ENCODE measurements around the gene PLOD2.

Gene PLOD2

GRCh38 chr3:146195605-146196004 lies 34.6 kb upstream of the PLOD2 start:
- H3K4me3 ChIP-seq (ENCODE audit: low read depth, low read length): no peak overlapping the region
- no peak for TF ChIP-seq CTCF (IDR thresholded peaks at IDR 0.05; ENCODE audit: control insufficient read depth, extremely low read depth, insufficient read depth)
- DNase-seq (ENCODE audit: low read depth): no peak

GRCh38 chr3:146195030-146195429 lies 34.0 kb upstream of the PLOD2 start:
- H3K4me3 ChIP-seq (ENCODE audit: low read depth, low read length): no peak overlapping the region
- no peak for TF ChIP-seq CTCF (IDR thresholded peaks at IDR 0.05; ENCODE audit: control insufficient read depth, extremely low read depth, insufficient read depth)
- DNase-seq (ENCODE audit: low read depth): no peak

- H3K4me3 ChIP-seq (ENCODE audit: low read depth, low read length): no peak overlapping the region
- no peak for DNase-seq (ENCODE audit: low read depth)
- no peak for TF ChIP-seq CTCF (IDR thresholded peaks at IDR 0.05; ENCODE audit: control insufficient read depth, extremely low read depth, insufficient read depth)
Observed at GRCh38 chr3:146191051-146191450, 30.1 kb upstream of the PLOD2 start.

GRCh38 chr3:146189519-146190173 lies 28.7 kb upstream of the PLOD2 start:
- peak; percentile 78 for TF ChIP-seq CTCF (IDR thresholded peaks at IDR 0.05; ENCODE audit: control insufficient read depth, extremely low read depth, insufficient read depth)
- no peak overlapping the region for H3K4me3 ChIP-seq (ENCODE audit: low read depth, low read length)
- peak; percentile 18 for DNase-seq (ENCODE audit: low read depth)

GRCh38 chr3:146187334-146187950 lies 26.5 kb upstream of the PLOD2 start:
- TF ChIP-seq CTCF (IDR thresholded peaks at IDR 0.05; ENCODE audit: control insufficient read depth, extremely low read depth, insufficient read depth): peak; percentile 71
- no peak for DNase-seq (ENCODE audit: low read depth)
- no peak overlapping the region for H3K4me3 ChIP-seq (ENCODE audit: low read depth, low read length)

GRCh38 chr3:146184241-146185015 lies 23.4 kb upstream of the PLOD2 start:
- no peak for DNase-seq (ENCODE audit: low read depth)
- no peak overlapping the region for H3K4me3 ChIP-seq (ENCODE audit: low read depth, low read length)
- no peak for TF ChIP-seq CTCF (IDR thresholded peaks at IDR 0.05; ENCODE audit: control insufficient read depth, extremely low read depth, insufficient read depth)

Data from LNCaP clone FGC (cell line).